Heart right ventricle (tissue), 16 donors: ENCODE measurements around the gene FAM184A. TPM values are rescaled to one million over a fixed set of nuclear protein-coding genes. Genes with fewer than 3 reads are reported as not detected.

Experiments used
- ATAC-seq, 8 donors: fragments of 200-7000 bp; cut with Tn5 transposase; one replicate each; pipeline ENCODE4 v1.9.1; 2020; ENCODE audit warnings: mild to moderate bottlenecking in 8 of 8, moderate library complexity in 8 of 8, moderate number of reproducible peaks in 1 of 8
- DNase-seq, 2 donors: peaks; one replicate each; pipeline ENCODE4 v3.0.0-alpha.2; 2020
- H3K27ac ChIP-seq, 10 donors: fragments of 200-600 bp; sonication (generic) in 2 of 10; one replicate each; pipeline versions ENCODE4 v1.5.0 to v1.8.0; 2020 to 2022; ENCODE audit warnings: mild to moderate bottlenecking in 3 of 10
- H3K27me3 ChIP-seq, 7 donors: fragments of 200-600 bp; one replicate each; pipeline ENCODE4 v1.8.0; 2021 to 2022; ENCODE audit warnings: mild to moderate bottlenecking in 2 of 7
- H3K36me3 ChIP-seq, 9 donors: fragments of 200-600 bp; sonication (generic) in 1 of 9; one replicate each; pipeline versions ENCODE4 v1.5.0 to v1.8.0; 2020 to 2022; ENCODE audit warnings: mild to moderate bottlenecking in 2 of 9
- H3K4me1 ChIP-seq, 9 donors: fragments of 200-600 bp; sonication (generic) in 1 of 9; one replicate each; pipeline versions ENCODE4 v1.5.0 to v1.8.0; 2020 to 2022; ENCODE audit warnings: mild to moderate bottlenecking in 4 of 9
- H3K4me3 ChIP-seq, 10 donors: fragments of 200-600 bp; sonication (generic) in 2 of 10; one replicate each; pipeline versions ENCODE4 v1.5.0 to v1.8.0; 2020 to 2022; ENCODE audit warnings: mild to moderate bottlenecking in 7 of 10, moderate library complexity in 2 of 10
- H3K9me3 ChIP-seq, 11 donors: fragments of 200-600 bp in 10 of 11; sonication (generic) in 2 of 11; one replicate each; pipeline versions ENCODE4 v1.5.0 to v1.8.0; 2013 to 2022; ENCODE audit warnings: mild to moderate bottlenecking in 2 of 11, control low read depth in 1 of 11, moderate library complexity in 1 of 11
- WGBS, 2 donors: extraction: QIAGEN DNeasy Blood & Tissue Kit; methylation state at CpG; one replicate each; pipeline ENCODE4 v1.1.7; 2013; ENCODE audit warnings: inconsistent platforms in 1 of 2; 5-methylcytosine and 5-hydroxymethylcytosine counted together
- intact Hi-C, 10 donors: fragments of 100-400 bp; cut with DNase I; formaldehyde crosslinking; loops; one replicate each; pipeline versions ENCODE4 v1.11.1 to v1.14.2; 2022
- polyA plus RNA-seq, 2 donors: library from polyadenylated mRNA; stranded (reverse); fragments of 200-250 nt; gene quantifications; one replicate each; pipeline ENCODE4 v1.2.3, GENCODE V29; 2013
- total RNA-seq, 10 donors: library from RNA; stranded (reverse); fragmentation: NEBNext Ultra II Directional in 3 of 10; extraction: Animal tissue kit (Norgen Biotek cat#: 25700) in 3 of 10; gene quantifications; one replicate each; pipeline versions ENCODE4 v1.2.1 to v1.2.4, GENCODE V29; 2021 to 2023
- TF ChIP-seq, protein P1 (sequence below), 9 donors: fragments of 200-600 bp; sonication (generic) in 2 of 9; IDR thresholded peaks; one replicate each; pipeline versions ENCODE4 v1.5.0 to v1.8.0; 2021 to 2022; ENCODE audit warnings: antibody characterized with exemption in 9 of 9, mild to moderate bottlenecking in 5 of 9, moderate library complexity in 1 of 9
- donor health status: Arrhythmogenic right ventricular cardiomyopathy.
- donor health status: ischemic (EF 13 %, LVEDD 7.1; RV severe dilation, severe dysfunction).
- donor health status: healthy with polysubstance abuse.
- donor health status: DM: no; HTN: yes; CAD: no.
- donor health status: DM: no; HTN: no; CAD: no.
- donor health status: ischemic (EF 25% LVEDD 6.9; RV normal size, moderate dysfunction).
- donor health status: ischemic (EF 25% LVEDD 5.7; RV mildly dilated, moderate dysfunction).
- donor health status: healthy.
- donor health status: DM: yes; HTN: yes; CAD: no.
- donor health status: Ischemic cardiomyopathy.
- donor health status: ischemic (EF 35%, LVEDD 5.7; RV mildly dilated, moderate dysfunction).
- donor health status: nonischemic (EF 11% LVEDD 7.7; RV severe dilation, severe dysfunction).
- donor health status: DM: yes; HTN: yes; CAD: no.
- donor health status: PGD.
- donor health status: ischemic (EF 29% LVEDD 5.4; RV normal size, mild dysfunction).
- donor health status: nonischemic (EF 23%, LVEDD 6.1; RV moderate dilation, normal function).

The FAM184A gene
- total and polyA plus RNA-seq, 12 donors: 0.16 to 3.0 (median 0.42) TPM

DNA sequence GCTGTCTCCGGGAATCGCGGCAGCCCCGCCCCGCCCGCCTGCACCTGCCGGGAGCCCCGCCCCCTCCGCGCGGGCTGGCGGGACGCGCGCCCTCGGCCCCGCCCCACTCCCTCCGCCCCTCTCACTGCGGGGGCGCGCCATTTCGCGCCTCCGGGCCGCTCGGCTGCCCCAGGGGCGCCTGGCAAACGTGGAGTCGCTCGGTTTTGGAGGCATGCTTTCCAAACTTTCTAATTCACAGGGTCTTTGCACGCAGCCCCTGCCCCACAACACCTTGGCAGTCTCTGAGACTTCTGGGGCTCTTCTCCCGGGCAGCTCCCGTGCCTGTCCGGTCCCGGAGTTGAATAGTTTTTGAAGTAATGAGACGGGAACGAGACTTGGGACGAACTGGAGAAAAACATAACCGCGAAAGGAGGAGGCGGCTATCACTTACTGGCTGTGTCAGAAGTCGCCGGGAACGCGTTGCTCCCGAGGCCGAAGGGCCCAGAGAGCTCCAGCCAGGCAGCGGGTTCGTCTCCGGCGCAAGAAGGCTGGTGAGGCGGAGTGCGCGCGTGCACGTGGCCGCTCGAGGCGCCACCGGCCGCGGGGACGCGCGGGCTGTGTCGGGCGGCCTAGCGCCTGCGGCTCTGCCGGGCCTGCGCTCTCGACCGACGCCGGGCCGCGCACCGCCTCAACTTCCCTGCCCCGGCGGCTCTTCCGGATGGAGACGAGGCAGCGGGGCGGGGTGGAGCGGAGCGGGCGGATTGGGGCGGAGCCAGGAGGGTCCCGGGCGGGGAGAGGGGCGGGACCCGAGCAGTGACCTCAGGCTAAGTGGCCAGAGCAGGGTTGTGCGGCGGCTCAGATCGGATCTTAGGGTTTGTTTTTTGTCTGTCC lies 143.8 kb downstream of the FAM184A start, which contains the start of gene MCM9:
Gene MCM9, minus strand, starts transcription at position 699 of the 870 bp plus-strand sequence. CDS start 3,436 bp downstream, outside the sequence.
- 0% methylated on average over 91 to 95 of the region's 95 CpGs for WGBS, 2 donors
- ATAC-seq: peak; percentile 97 to 99 (median 98)

DNA sequence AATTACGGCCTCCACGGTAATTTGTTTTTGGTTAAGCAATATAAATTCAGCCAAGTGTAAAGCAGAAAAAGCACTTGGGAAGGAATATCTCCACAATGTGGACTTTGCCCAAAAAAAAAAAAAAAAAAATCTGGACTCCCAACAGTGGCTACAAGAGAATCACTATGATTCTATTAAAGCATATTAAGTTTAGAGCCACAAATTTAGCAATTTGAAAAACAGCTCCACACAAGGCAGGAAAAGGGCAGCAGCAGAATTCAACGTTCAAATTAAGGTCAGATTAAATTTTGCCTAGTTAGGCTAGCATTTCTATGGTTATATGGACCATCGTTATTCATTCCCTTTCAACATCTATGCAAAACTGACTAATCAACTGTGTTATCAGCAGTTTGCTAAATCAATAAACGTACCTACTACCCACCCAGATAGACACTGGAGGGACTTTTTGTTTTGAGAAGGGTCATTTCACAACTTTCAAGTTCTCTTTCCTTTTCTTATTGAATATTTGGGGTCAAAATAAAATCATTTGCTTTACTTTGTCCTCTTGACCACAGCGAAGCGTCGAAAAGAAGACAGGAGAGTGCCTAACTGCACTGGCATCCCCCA lies 144.5 kb downstream of the FAM184A start:
- Histone ChIP-seq H3K27me3 (no peaks in the 10 kb centered on the region), H3K27ac (peak overlapping the region in 9 of 10 donors; percentile 83 to 99 (median 95)), H3K9me3 (no peaks in the 10 kb centered on the region), H3K4me3 (peak overlapping the region; percentile 71 to 95 (median 88)), H3K4me1 (peaks cover 0 to 25% (median 16%) of the 10 kb centered on the region in 9 donors), H3K36me3 (peaks cover 0 to 45% (median 2%) of the 10 kb centered on the region in 9 donors)
- 27 to 30% methylated on average over 8 of the region's 8 CpGs for WGBS, 2 donors
- DNase-seq (no peak), ATAC-seq (no peak)
- TF ChIP-seq, protein P1, sequence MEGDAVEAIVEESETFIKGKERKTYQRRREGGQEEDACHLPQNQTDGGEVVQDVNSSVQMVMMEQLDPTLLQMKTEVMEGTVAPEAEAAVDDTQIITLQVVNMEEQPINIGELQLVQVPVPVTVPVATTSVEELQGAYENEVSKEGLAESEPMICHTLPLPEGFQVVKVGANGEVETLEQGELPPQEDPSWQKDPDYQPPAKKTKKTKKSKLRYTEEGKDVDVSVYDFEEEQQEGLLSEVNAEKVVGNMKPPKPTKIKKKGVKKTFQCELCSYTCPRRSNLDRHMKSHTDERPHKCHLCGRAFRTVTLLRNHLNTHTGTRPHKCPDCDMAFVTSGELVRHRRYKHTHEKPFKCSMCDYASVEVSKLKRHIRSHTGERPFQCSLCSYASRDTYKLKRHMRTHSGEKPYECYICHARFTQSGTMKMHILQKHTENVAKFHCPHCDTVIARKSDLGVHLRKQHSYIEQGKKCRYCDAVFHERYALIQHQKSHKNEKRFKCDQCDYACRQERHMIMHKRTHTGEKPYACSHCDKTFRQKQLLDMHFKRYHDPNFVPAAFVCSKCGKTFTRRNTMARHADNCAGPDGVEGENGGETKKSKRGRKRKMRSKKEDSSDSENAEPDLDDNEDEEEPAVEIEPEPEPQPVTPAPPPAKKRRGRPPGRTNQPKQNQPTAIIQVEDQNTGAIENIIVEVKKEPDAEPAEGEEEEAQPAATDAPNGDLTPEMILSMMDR (IDR thresholded peaks at IDR 0.05): no peak
- intact Hi-C loops: loop anchor here in 5 of 10 donors (2.0 kb wide), 1 partner anchor 39 kb away; the partner anchor contains the start of gene ASF1A (in 5 of the 5)

More for the DNA sequence above, 143.8 kb downstream of the FAM184A start, which contains the start of gene MCM9:
- H3K4me1 ChIP-seq: peaks cover 0 to 25% (median 19%) of the 10 kb centered on the region in 9 donors
- DNase-seq: peak; percentile 93
- intact Hi-C loops: loop anchor here in 5 of 10 donors (2.0 kb wide), 1 partner anchor 40 kb away; the partner anchor contains the start of gene ASF1A (in 5 of the 5)
- H3K27ac ChIP-seq: peak within 1 kb of the TSS; percentile 83 to 99 (median 96)
- no peaks in the 10 kb centered on the region for H3K27me3 ChIP-seq
- H3K4me3 ChIP-seq: peak within 1 kb of the TSS; percentile 71 to 95 (median 88)
- H3K9me3 ChIP-seq: no peaks in the 10 kb centered on the region
- TF ChIP-seq, protein P1 (IDR thresholded peaks at IDR 0.05): no peak
- H3K36me3 ChIP-seq: peaks cover 0 to 38% (median 0%) of the 10 kb centered on the region in 9 donors

DNA sequence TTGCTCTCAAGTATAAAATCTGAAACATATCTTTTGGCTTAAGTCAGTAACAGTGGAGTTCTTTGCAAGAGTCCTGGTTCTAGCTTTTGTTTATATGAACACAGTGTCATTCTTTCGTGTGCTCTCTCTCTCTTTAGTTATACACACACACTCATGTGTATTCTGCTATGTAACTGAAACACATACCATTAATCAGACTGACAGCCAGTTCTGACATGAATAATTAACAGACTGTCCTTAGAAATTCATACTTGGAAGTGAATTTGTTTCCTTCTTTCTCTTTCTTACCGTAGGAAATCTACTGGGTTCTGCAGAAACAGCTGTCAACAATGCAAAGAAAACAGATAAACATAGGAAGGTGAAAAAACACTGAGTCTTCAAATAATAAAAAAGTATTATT lies 146.0 kb downstream of the FAM184A start:
- DNase-seq (no peak), ATAC-seq (no peak)
- H3K36me3 ChIP-seq: peaks cover 0 to 60% (median 13%) of the 10 kb centered on the region in 9 donors
- WGBS, 2 donors: 75 to 85% methylated on average over 2 of the region's 2 CpGs
- intact Hi-C loops: no loop called here
- H3K4me3 ChIP-seq: no peak overlapping the region
- H3K9me3 ChIP-seq: no peaks in the 10 kb centered on the region
- H3K27me3 ChIP-seq: no peaks in the 10 kb centered on the region
- no peak overlapping the region for H3K27ac ChIP-seq
- TF ChIP-seq, protein P1 (IDR thresholded peaks at IDR 0.05): no peak
- H3K4me1 ChIP-seq: peaks cover 0 to 25% (median 16%) of the 10 kb centered on the region in 9 donors

DNA sequence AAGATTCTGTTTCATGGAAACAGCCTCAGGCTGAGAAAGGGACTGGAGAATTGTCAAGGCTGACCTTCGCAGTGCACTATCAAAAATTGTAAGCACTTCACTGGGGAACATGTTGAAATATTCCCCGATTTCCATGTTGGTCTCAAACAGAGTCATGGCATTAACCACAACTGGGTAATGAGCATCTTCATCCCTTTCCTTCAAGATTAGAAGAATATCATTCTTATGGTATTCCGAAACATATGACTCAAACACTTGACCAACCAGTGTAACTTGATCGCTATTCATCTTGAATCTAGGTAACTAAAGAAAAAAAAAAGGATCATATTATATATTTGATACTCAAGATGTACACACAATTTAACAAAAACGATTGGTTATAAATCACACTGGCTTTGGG lies 147.0 kb downstream of the FAM184A start:
- WGBS, 2 donors: 95 to 96% methylated on average over 5 of the region's 5 CpGs
- ATAC-seq (no peak), DNase-seq (no peak)
- TF ChIP-seq, protein P1 (IDR thresholded peaks at IDR 0.05): no peak
- H3K9me3 ChIP-seq: no peaks in the 10 kb centered on the region
- intact Hi-C loops: no loop called here
- peaks cover 0 to 25% (median 16%) of the 10 kb centered on the region in 9 donors for H3K4me1 ChIP-seq
- H3K4me3 ChIP-seq: no peak overlapping the region
- peaks cover 0 to 70% (median 13%) of the 10 kb centered on the region in 9 donors for H3K36me3 ChIP-seq
- H3K27me3 ChIP-seq: no peaks in the 10 kb centered on the region
- H3K27ac ChIP-seq: no peak overlapping the region
